ENCODE results near the gene NRDC.

- TF ChIP-seq POLR2A (IDR thresholded peaks at IDR 0.05) (no peak), CTCF (IDR thresholded peaks at IDR 0.05) (no peak), POLR2AphosphoS5 (IDR thresholded peaks at IDR 0.05; ENCODE audit: insufficient read depth in 1 of 2, low read depth in 1 of 2) (no peak)
Observed at GRCh38 chr1:51858892-51859291, 19.6 kb downstream of the NRDC start.

Data from vagina (tissue), 2 donors.